ENCODE results near the gene DNAJC28. TPM values are rescaled to one million over a fixed set of nuclear protein-coding genes. Genes with fewer than 3 reads are reported as not detected.
"Not testable (repeated sequence)": the region's sequence is repeated elsewhere in the genome, so short reads cannot be mapped to it uniquely, and the experiment has no call there.

The DNAJC28 gene
- total RNA-seq, 1 donor from 2014 or later = 1.5 TPM

DNA sequence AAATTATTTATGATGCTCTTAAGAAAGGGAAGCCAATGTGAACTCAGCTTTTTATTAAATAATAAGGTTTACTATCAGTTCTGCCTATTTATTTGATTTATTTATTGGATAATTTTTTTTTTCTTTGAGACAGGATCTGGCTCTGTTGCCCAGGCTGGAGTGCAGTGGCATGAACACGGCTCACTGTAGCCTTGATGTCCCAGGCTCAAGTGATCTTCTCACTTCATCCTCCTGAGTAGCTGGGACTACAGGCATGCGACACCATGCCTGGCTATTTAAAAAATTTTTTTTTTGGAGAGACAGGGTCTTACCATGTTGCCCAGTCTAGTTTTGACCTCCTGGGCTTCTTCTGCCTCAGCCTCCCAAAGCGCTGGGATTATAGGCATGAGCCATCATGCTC is 21.0 kb upstream of the DNAJC28 start:
- Histone ChIP-seq H3K4me1 (no peaks in the 10 kb centered on the region), H3K36me3 (peaks cover 46 to 72% of the 10 kb centered on the region in 2 donors), H3K4me3 (no peak overlapping the region), H3K27ac (no peak overlapping the region), H3K27me3 (no peaks in the 10 kb centered on the region), H3K9me3 (no peaks in the 10 kb centered on the region)
- no peak for DNase-seq (ENCODE audit: low spot score in 2 of 2)
- intact Hi-C loops (cut with DNase I) = no loop called here
- TF ChIP-seq, protein P1, sequence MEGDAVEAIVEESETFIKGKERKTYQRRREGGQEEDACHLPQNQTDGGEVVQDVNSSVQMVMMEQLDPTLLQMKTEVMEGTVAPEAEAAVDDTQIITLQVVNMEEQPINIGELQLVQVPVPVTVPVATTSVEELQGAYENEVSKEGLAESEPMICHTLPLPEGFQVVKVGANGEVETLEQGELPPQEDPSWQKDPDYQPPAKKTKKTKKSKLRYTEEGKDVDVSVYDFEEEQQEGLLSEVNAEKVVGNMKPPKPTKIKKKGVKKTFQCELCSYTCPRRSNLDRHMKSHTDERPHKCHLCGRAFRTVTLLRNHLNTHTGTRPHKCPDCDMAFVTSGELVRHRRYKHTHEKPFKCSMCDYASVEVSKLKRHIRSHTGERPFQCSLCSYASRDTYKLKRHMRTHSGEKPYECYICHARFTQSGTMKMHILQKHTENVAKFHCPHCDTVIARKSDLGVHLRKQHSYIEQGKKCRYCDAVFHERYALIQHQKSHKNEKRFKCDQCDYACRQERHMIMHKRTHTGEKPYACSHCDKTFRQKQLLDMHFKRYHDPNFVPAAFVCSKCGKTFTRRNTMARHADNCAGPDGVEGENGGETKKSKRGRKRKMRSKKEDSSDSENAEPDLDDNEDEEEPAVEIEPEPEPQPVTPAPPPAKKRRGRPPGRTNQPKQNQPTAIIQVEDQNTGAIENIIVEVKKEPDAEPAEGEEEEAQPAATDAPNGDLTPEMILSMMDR (IDR thresholded peaks at IDR 0.05) = no peak

DNA sequence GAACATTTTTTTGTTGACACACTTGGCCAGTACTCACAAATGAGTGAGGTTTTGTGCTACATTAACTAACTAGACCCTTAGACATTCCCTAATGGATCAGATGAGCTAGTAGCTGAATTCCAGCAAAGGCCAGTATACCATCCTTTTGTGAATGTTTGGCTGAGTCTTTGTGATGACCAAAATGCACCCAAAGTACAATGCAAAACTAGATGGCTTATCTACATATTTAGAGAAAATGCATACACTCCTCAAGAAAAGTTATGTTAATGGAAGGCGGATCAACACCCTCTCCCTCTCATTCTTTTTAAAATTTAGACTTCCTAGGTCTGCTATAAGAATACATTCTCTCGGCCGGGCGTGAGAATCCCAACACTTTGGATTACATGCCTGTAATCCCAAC is 20.1 kb upstream of the DNAJC28 start:
- Histone ChIP-seq H3K27me3 (no peaks in the 10 kb centered on the region), H3K4me3 (no peak overlapping the region), H3K36me3 (peaks cover 40 to 72% of the 10 kb centered on the region in 2 donors), H3K27ac (no peak overlapping the region), H3K9me3 (no peaks in the 10 kb centered on the region), H3K4me1 (no peaks in the 10 kb centered on the region)
- TF ChIP-seq, protein P1 (IDR thresholded peaks at IDR 0.05) = no peak
- intact Hi-C loops (cut with DNase I) = no loop called here
- no peak for DNase-seq (ENCODE audit: low spot score in 2 of 2)

DNA sequence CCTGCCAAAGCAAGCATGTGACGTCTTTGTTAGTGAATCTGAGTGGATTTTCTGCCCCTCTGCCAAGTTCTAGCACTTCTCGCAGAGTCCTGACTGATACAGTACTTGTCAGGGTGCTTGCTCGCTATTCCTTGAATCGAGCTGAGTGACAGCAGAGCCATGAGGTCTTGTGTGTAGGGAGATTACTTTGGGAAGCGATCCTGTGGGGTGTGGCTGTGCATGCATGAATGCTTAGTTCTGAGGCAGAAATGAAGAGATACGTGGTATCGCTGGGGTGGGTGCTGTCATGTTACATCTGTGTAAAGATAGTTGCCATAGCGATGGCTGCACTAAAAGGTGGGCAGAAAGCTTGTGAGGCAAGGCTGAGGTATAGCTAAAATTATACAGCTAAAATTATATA is 19.3 kb upstream of the DNAJC28 start:
- Histone ChIP-seq H3K4me1 (no peaks in the 10 kb centered on the region), H3K36me3 (peaks cover 35 to 67% of the 10 kb centered on the region in 2 donors), H3K4me3 (no peak overlapping the region), H3K9me3 (no peaks in the 10 kb centered on the region), H3K27ac (no peak overlapping the region), H3K27me3 (no peaks in the 10 kb centered on the region)
- no peak for DNase-seq (ENCODE audit: low spot score in 2 of 2)
- TF ChIP-seq, protein P1 (IDR thresholded peaks at IDR 0.05) = no peak
- intact Hi-C loops (cut with DNase I) = no loop called here

DNA sequence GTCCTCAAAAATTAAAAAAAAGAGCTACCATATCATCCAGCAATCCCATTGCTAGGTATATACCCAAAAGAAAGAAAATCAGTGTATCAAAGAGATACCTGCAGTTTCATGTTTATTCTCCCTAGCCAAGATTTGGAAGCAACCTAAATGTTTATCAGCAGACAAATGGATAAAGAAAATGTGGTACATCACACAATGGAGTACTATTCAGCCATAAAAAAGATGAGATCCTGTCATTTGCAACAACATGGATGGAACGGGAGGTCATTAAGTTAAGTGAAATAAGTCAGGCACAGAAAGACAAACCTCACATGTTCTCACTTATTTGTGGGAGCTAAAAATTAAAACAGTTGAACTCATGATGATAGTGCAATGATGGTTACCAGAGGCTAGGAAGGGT is 15.5 kb upstream of the DNAJC28 start:
- DNase-seq (ENCODE audit: low spot score in 2 of 2); H3K27me3 ChIP-seq; intact Hi-C loops (cut with DNase I); H3K9me3 ChIP-seq; H3K4me3 ChIP-seq; H3K27ac ChIP-seq; H3K4me1 ChIP-seq: not testable (repeated sequence)
- H3K36me3 ChIP-seq = peaks cover 28 to 56% of the 10 kb centered on the region in 2 donors

GRCh38 chr21:33505833-33506232 is 14.3 kb upstream of the DNAJC28 start:
- no peaks in the 10 kb centered on the region for H3K9me3 ChIP-seq
- DNase-seq (ENCODE audit: low spot score in 2 of 2) = no peak
- no peaks in the 10 kb centered on the region for H3K27me3 ChIP-seq
- H3K4me1 ChIP-seq = no peaks in the 10 kb centered on the region
- H3K27ac ChIP-seq = no peak overlapping the region
- peaks cover 20 to 44% of the 10 kb centered on the region in 2 donors for H3K36me3 ChIP-seq
- intact Hi-C loops (cut with DNase I) = no loop called here
- TF ChIP-seq, protein P1 (IDR thresholded peaks at IDR 0.05) = no peak
- no peak overlapping the region for H3K4me3 ChIP-seq

GRCh38 chr21:33496345-33496744 is 4.8 kb upstream of the DNAJC28 start:
- Histone ChIP-seq H3K27ac (no peak overlapping the region), H3K36me3 (no peaks in the 10 kb centered on the region), H3K4me3 (no peak overlapping the region), H3K27me3 (no peaks in the 10 kb centered on the region), H3K9me3 (no peaks in the 10 kb centered on the region), H3K4me1 (no peaks in the 10 kb centered on the region)
- intact Hi-C loops (cut with DNase I) = no loop called here
- DNase-seq (ENCODE audit: low spot score in 2 of 2) = no peak
- TF ChIP-seq, protein P1 (IDR thresholded peaks at IDR 0.05) = no peak

All from ascending aorta (tissue), 2 donors.